Caco-2 (cell line): ENCODE results near the gene TAS1R2. TPM values are rescaled to one million over a fixed set of nuclear protein-coding genes. Genes with fewer than 3 reads are reported as not detected.
"Not testable (repeated sequence)": the region's sequence is repeated elsewhere in the genome, so short reads cannot be mapped to it uniquely, and the experiment has no call there.

ENCODE experiments used
- BruUV-seq: library from RNA; stranded (reverse); fragments of 400-500 nt; replicated peaks from 2 replicates; lab custom pipeline; 2021; lab: Mats Ljungman, UMichigan
- CTCF ChIA-PET: fragments of 300-600 bp; sonication (Branson Sonifier 250); formaldehyde crosslinking; loops from one replicate; lab custom pipeline; 2022; ENCODE audit warnings: antibody characterized with exemption; lab: Charles Lee
- POLR2A ChIA-PET: fragments of 300-600 bp; sonication (Branson Sonifier 250); formaldehyde crosslinking; loops from one replicate; lab custom pipeline; 2022; ENCODE audit warnings: antibody characterized with exemption; lab: Charles Lee
- DNase-seq, 2 experiments: peaks; one replicate each; pipeline versions ENCODE4 v3.0.0 to v3.0.0-alpha.2; 2020 to 2022
- H3K27me3 ChIP-seq: replicated peaks from 2 replicates; pipeline ENCODE4 v1.6.0; 2011; ENCODE audit warnings: low read length; ENCODE audit not compliant: control insufficient read depth, insufficient read depth
- H3K36me3 ChIP-seq: 2 replicates; pipeline ENCODE4 v1.5.1; 2011; ENCODE audit warnings: low read length; ENCODE audit not compliant: control insufficient read depth, insufficient read depth
- H3K4me1 ChIP-seq: fragments of 250-450 bp; sonication (Bioruptor Pico); 2 replicates; pipeline ENCODE4 v1.5.1; 2020; ENCODE audit warnings: mild to moderate bottlenecking
- H3K4me3 ChIP-seq: 2 replicates; pipeline ENCODE4 v1.5.1; 2011; ENCODE audit warnings: low read depth, mild to moderate bottlenecking, control low read depth, low read length
- H3K9me3 ChIP-seq: fragments of 250-450 bp; sonication (Bioruptor Pico); 2 replicates; pipeline ENCODE4 v1.5.1; 2020; ENCODE audit warnings: mild to moderate bottlenecking, moderate library complexity
- H3K27ac Mint-ChIP-seq: one replicate; pipeline ENCODE4 v1.8.0; 2022; ENCODE audit warnings: mixed read lengths; ENCODE audit not compliant: unreplicated experiment
- H3K27me3 Mint-ChIP-seq: one replicate; pipeline ENCODE4 v1.8.0; 2022; ENCODE audit warnings: mixed read lengths; ENCODE audit not compliant: insufficient read depth, unreplicated experiment
- H3K36me3 Mint-ChIP-seq: one replicate; pipeline ENCODE4 v1.8.0; 2022; ENCODE audit warnings: mild to moderate bottlenecking, mixed read lengths; ENCODE audit not compliant: insufficient read depth, unreplicated experiment
- H3K4me1 Mint-ChIP-seq: one replicate; pipeline ENCODE4 v1.8.0; 2022; ENCODE audit warnings: low read depth, mixed read lengths; ENCODE audit not compliant: unreplicated experiment
- H3K4me3 Mint-ChIP-seq: one replicate; pipeline ENCODE4 v1.8.0; 2022; ENCODE audit warnings: mild to moderate bottlenecking, moderate library complexity, mixed read lengths; ENCODE audit not compliant: unreplicated experiment
- H3K9me3 Mint-ChIP-seq: one replicate; pipeline ENCODE4 v1.8.0; 2022; ENCODE audit warnings: mixed read lengths; ENCODE audit not compliant: unreplicated experiment
- intact Hi-C: fragments of 100-400 bp; cut with micrococcal nuclease; formaldehyde crosslinking; loops from one replicate; pipeline ENCODE4 v1.10.0; 2022; ENCODE audit not compliant: unreplicated experiment
- total RNA-seq: library from RNA; stranded (reverse); gene quantifications from 2 replicates; pipeline ENCODE4 v1.2.3, GENCODE V29; 2022
- TF ChIP-seq, protein P1 (sequence below), 2 experiments: fragments of 200-600 bp in 1 of 2; IDR thresholded peaks; 1 replicate in 1 of 2; 2 replicates in 1 of 2; pipeline versions ENCODE4 v1.5.1 to v1.8.0; 2011 to 2022; ENCODE audit warnings: antibody characterized with exemption in 1 of 2, control low read depth in 1 of 2, inconsistent platforms in 1 of 2, low read depth in 1 of 2, low read length in 1 of 2, mild to moderate bottlenecking in 1 of 2, moderate library complexity in 1 of 2; ENCODE audit not compliant: insufficient read depth in 1 of 2, severe bottlenecking in 1 of 2, unreplicated experiment in 1 of 2

The TAS1R2 gene
- total RNA-seq, 1 experiment from 2014 or later: not detected

DNA sequence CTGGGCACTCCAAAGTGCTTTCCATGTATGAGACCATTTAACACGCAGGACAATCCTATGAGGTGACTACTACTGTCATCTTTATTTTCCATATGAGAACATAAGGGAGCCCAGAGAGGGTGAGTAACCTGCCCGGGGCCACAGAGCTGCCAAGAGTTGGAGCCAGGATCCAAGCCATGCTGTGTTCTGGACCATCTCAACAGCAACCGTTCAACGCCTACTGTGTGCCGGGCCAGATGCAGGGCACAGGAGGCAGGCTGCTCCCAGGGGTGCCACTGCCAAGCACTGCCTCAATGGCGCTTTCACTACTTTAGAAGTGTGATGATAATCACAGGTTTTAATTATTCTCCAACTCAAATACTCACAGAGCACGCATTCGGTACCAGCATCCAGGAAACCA, 39.1 kb upstream of the TAS1R2 start:
- H3K36me3 Mint-ChIP-seq: peaks cover 19% of the 10 kb centered on the region
- H3K27me3 Mint-ChIP-seq: no peaks in the 10 kb centered on the region
- H3K9me3 Mint-ChIP-seq: no peaks in the 10 kb centered on the region
- Histone ChIP-seq H3K4me3 (no peak overlapping the region), H3K36me3 (no peaks in the 10 kb centered on the region), H3K4me1 (peaks cover 33% of the 10 kb centered on the region), H3K9me3 (no peaks in the 10 kb centered on the region), H3K27me3 (no peaks in the 10 kb centered on the region)
- H3K4me1 Mint-ChIP-seq: peaks cover 7% of the 10 kb centered on the region
- no peak for DNase-seq
- ChIA-PET CTCF (no interaction called here), POLR2A (no interaction called here)
- intact Hi-C loops: no loop called here
- no peak overlapping the region for H3K4me3 Mint-ChIP-seq
- TF ChIP-seq, protein P1, sequence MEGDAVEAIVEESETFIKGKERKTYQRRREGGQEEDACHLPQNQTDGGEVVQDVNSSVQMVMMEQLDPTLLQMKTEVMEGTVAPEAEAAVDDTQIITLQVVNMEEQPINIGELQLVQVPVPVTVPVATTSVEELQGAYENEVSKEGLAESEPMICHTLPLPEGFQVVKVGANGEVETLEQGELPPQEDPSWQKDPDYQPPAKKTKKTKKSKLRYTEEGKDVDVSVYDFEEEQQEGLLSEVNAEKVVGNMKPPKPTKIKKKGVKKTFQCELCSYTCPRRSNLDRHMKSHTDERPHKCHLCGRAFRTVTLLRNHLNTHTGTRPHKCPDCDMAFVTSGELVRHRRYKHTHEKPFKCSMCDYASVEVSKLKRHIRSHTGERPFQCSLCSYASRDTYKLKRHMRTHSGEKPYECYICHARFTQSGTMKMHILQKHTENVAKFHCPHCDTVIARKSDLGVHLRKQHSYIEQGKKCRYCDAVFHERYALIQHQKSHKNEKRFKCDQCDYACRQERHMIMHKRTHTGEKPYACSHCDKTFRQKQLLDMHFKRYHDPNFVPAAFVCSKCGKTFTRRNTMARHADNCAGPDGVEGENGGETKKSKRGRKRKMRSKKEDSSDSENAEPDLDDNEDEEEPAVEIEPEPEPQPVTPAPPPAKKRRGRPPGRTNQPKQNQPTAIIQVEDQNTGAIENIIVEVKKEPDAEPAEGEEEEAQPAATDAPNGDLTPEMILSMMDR (IDR thresholded peaks at IDR 0.05; ENCODE audit: insufficient read depth in 1 of 2, low read depth in 1 of 2, low read length in 1 of 2, severe bottlenecking in 1 of 2, unreplicated experiment in 1 of 2): no peak
- no peak overlapping the region for H3K27ac Mint-ChIP-seq
- BruUV-seq: no TSS peak

GRCh38 chr1:18895317-18895716, 35.9 kb upstream of the TAS1R2 start:
- DNase-seq: no peak
- peaks cover 29% of the 10 kb centered on the region for H3K4me1 ChIP-seq
- H3K27me3 Mint-ChIP-seq: no peaks in the 10 kb centered on the region
- no peaks in the 10 kb centered on the region for H3K36me3 ChIP-seq
- ChIA-PET CTCF (interaction anchor here (0.7 kb wide), 1 partner anchor 431 kb away, joined by 3 read pairs; no protein-coding TSS in a partner anchor), POLR2A (no interaction called here)
- no peak overlapping the region for H3K4me3 ChIP-seq
- BruUV-seq: no TSS peak
- TF ChIP-seq, protein P1 (IDR thresholded peaks at IDR 0.05; ENCODE audit: insufficient read depth in 1 of 2, low read depth in 1 of 2, low read length in 1 of 2, severe bottlenecking in 1 of 2, unreplicated experiment in 1 of 2): no peak
- peaks cover 12% of the 10 kb centered on the region for H3K36me3 Mint-ChIP-seq
- no peak overlapping the region for H3K27ac Mint-ChIP-seq
- no peaks in the 10 kb centered on the region for H3K27me3 ChIP-seq
- H3K4me3 Mint-ChIP-seq: no peak overlapping the region
- intact Hi-C loops: no loop called here
- no peaks in the 10 kb centered on the region for H3K9me3 Mint-ChIP-seq
- no peaks in the 10 kb centered on the region for H3K9me3 ChIP-seq
- H3K4me1 Mint-ChIP-seq: peaks cover 7% of the 10 kb centered on the region

DNA sequence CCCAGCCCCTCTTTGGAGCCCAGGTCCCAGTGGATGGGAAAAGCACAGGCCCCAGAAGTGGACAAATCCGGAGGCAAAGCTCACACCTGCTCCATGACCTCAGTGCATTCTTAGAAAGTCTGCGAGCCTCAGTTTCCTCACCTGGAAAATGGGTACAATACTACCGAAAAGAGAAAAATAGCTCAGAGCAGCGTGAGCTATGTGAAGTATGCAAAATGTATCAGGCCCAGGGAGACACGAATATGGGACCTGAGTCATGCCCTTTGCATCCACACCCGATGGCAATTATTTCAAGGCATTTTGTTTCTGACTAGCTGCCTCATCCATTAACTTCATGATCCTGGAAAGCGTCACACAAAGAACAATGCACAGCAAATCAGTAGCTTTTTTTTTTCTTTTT, 33.7 kb upstream of the TAS1R2 start:
- Mint-ChIP-seq H3K27ac (no peak overlapping the region), H3K36me3 (peaks cover 12% of the 10 kb centered on the region), H3K4me1 (peaks cover 7% of the 10 kb centered on the region), H3K9me3 (no peaks in the 10 kb centered on the region), H3K4me3 (no peak overlapping the region), H3K27me3 (no peaks in the 10 kb centered on the region)
- POLR2A ChIA-PET: no interaction called here
- no TSS peak for BruUV-seq
- H3K4me3 ChIP-seq: no peak overlapping the region
- H3K27me3 ChIP-seq: no peaks in the 10 kb centered on the region
- peaks cover 29% of the 10 kb centered on the region for H3K4me1 ChIP-seq
- TF ChIP-seq, protein P1 (IDR thresholded peaks at IDR 0.05; ENCODE audit: insufficient read depth in 1 of 2, low read depth in 1 of 2, low read length in 1 of 2, severe bottlenecking in 1 of 2, unreplicated experiment in 1 of 2): no peak
- intact Hi-C loops: no loop called here
- CTCF ChIA-PET: interaction anchor here (0.7 to 0.9 kb wide), 2 partner anchors 10 to 148 kb away, joined by 3 to 4 read pairs; no protein-coding TSS in a partner anchor
- no peaks in the 10 kb centered on the region for H3K36me3 ChIP-seq
- no peak for DNase-seq
- no peaks in the 10 kb centered on the region for H3K9me3 ChIP-seq

DNA sequence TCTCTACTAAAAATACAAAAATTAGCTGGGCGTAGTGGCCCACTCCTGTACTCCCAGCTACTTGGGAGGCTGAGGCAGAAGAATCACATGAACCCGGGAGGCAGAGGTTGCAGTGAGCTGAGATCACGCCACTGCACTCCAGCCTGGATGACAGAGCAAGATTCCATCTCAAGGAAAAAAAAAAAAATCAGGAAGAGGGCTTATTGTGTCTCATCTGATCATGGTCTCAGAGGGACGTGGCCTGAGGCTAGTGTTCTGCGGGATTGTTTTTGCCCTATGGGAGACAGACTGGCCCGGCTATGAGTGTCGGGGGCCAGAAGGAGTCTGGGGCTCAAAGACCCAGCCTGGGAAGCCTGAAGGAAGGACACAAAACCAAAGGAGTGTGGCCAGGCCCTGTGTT, 32.4 kb upstream of the TAS1R2 start:
- Mint-ChIP-seq H3K36me3 (peaks cover 12% of the 10 kb centered on the region), H3K27ac (peak overlapping the region; percentile 21)
- intact Hi-C loops, H3K4me1 Mint-ChIP-seq, H3K27me3 Mint-ChIP-seq, DNase-seq, H3K36me3 ChIP-seq, POLR2A ChIA-PET, H3K4me3 Mint-ChIP-seq, H3K9me3 ChIP-seq, H3K9me3 Mint-ChIP-seq, BruUV-seq, H3K27me3 ChIP-seq, H3K4me3 ChIP-seq: not testable (repeated sequence)
- peaks cover 28% of the 10 kb centered on the region for H3K4me1 ChIP-seq
- CTCF ChIA-PET: interaction anchor here (0.7 kb wide), 1 partner anchor 75 kb away, joined by 5 read pairs; no protein-coding TSS in a partner anchor
